ENCODE data around the gene NF1.

GRCh38 chr17:31236137-31236536, 141.4 kb downstream of the NF1 start:
- no peak for TF ChIP-seq POLR2AphosphoS5 (IDR thresholded peaks at IDR 0.05; ENCODE audit: insufficient read depth in 1 of 2, low read depth in 1 of 2)
- TF ChIP-seq CTCF (IDR thresholded peaks at IDR 0.05): no peak
